OCI-M2 (cell line): Measurements from ENCODE around the gene TPD52L2.
"Not testable (repeated sequence)": the region's sequence is repeated elsewhere in the genome, so short reads cannot be mapped to it uniquely, and the experiment has no call there.

Source experiments
- DNase-seq: peaks from one replicate; lab custom pipeline; 2025; ENCODE audit not compliant: unreplicated experiment; lab: John Stamatoyannopoulos, UW

Gene TPD52L2

DNA sequence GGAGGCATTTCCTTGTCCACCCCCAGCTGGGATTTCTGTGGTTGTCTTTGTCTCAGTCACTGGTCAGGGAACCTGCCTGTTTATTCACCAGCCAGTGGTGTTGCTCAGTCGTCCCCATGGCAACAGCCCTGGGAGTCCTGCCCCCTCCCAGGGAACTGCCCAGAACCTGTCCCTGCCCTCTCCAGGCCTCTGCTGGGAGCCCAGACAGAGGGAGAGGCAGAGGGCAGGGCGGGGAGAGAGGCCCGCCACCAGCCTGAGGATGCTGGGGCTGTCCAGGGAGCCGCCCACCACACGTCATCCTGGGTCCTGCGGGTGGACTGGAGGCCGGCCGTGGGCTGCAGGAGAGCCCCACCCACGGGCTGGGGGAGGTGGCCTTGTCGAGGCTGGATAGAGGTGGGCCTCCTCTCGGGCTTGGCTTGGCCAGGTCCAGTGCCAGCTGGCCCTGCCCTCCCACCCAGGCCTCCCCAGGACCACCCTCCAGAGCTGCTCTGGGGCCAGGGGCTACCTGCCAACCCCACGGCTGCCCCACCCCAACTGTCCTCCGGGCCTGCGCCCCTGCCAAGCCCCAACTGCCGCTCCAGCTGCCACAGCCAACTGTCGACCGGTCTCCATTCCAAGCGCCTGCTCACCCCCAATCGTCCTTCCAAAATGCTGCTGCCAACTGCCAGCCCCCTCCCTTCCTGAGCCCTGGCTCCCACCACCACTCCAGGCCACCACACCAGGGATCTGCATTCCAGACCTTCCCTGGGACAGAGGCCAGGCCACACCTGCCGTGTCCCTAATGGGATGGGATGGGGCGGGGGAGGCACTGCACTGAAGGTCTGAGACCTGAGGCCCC, 29.8 kb upstream of the TPD52L2 start:
- DNase-seq: no peak

- DNase-seq: no peak
These were observed 28.4 kb upstream of the TPD52L2 start for GRCh38 chr20:63836458-63837344.

DNA sequence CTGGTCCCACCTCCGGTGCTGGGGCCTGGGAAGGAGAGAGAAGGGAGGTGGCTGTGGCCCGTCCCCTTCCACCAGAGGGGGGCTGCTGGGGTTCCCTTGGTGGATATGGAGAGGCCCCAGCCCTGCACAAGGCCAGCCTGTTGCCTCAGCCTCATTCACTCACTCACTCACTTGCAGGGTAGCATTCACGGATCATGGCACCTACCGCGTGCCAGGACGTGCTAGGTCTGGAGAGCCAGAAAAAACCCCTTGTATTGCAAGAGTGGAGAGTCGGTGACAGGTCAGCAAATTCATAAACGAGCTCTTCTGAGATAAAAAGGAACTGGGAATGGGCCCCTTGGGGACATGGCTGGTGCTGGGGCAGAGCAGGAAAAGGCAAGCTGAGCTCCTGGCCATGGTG, 27.6 kb upstream of the TPD52L2 start:
- no peak for DNase-seq

- DNase-seq: no peak
These were observed 25.4 kb upstream of the TPD52L2 start for GRCh38 chr20:63839620-63840019.

- DNase-seq: no peak
These were observed 24.7 kb upstream of the TPD52L2 start for GRCh38 chr20:63840405-63840828.

DNA sequence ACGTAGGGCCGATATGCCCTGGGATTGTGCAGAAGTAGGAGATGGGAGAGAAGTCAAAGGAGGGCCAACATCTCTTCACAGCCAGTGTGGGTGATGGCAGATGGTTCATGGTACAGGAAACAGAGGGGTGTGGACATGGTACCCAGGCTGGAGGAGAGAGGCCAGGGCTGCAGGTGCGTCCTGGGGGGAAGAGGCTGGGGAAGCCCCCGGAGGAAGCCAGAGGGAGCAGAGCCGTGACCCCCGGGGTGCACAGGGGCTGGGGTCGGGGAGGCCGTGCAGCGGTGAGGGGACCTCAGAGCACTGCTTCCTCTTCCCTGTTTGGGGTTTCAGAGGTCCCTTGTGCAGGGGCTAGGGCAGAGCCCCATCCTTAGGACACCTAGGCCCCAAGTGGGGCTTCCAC, 22.8 kb upstream of the TPD52L2 start:
- DNase-seq: no peak

- no peak for DNase-seq
These were observed 21.8 kb upstream of the TPD52L2 start for GRCh38 chr20:63843222-63843621.

GRCh38 chr20:63843778-63844177, 21.3 kb upstream of the TPD52L2 start:
- no peak for DNase-seq

DNA sequence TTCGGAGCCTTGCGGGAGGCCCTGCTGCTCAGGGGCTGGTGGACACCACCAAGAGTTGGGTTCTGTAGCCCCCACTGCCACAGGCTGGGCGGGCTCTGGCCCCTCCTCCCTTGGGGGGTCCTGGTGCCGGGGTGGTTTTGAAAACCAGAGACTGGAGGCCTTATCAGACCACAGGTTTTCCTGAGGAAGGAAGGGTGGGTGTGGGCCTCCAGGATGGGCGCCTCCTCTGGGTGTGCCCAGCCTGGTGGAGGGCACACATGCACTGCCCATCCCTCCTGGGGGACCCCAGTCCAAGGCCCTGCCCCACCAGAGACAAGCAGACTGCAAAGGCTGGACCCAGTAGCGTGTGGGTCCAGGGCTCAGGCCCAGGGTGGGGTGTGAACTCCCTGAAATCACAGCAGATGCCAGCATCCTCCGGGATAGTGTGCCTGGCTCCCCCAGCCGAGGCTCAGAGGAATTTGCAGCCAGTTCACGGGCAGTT, 20.5 kb upstream of the TPD52L2 start:
- no peak for DNase-seq

DNA sequence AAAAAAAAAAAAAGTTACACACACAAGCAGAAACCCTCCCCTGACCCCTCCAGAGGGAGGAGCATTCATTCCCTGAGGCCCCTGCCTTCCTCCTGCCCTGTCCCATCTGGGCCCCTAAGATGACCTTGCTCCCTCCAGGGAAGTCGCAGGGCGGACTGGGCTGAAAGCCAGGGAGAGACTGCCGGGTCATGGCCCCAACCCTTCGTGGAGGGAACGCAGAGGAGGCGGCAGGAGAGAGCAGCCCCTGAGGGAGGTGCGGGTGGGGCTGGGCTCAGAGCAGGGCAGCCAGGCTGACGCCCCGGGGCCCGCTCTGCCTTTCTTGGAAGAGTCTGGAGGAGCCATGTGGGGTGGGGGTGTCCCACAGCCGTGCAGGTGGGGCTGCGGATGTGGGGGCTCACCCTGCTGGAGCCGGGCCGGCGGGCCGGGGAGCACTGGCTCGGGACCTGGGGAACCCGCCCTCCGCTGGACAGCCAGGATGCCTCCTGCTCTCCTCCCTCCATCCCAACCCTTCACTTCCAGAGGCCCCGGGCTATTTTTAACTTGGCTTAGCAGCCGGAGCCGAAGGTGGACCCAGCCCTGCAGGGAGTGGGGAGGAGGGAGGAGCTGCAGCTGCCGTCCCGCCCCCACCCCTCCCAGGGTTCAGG, 18.8 kb upstream of the TPD52L2 start:
- DNase-seq: no peak

DNA sequence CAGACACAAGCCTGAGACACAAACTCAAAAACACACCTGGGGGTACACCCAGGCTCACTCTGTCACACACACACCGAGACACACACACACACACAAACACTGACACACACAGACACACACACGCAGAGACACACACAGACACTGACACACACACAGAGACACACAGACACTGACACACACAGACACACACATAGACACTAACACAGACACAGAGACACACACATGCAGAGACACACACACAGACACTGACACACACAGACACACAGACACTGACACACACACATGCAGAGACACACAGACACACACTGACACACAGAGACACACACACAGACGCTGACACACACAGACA, 18.2 kb upstream of the TPD52L2 start:
- DNase-seq: no peak

GRCh38 chr20:63847237-63848002, 17.6 kb upstream of the TPD52L2 start:
- no peak for DNase-seq

DNA sequence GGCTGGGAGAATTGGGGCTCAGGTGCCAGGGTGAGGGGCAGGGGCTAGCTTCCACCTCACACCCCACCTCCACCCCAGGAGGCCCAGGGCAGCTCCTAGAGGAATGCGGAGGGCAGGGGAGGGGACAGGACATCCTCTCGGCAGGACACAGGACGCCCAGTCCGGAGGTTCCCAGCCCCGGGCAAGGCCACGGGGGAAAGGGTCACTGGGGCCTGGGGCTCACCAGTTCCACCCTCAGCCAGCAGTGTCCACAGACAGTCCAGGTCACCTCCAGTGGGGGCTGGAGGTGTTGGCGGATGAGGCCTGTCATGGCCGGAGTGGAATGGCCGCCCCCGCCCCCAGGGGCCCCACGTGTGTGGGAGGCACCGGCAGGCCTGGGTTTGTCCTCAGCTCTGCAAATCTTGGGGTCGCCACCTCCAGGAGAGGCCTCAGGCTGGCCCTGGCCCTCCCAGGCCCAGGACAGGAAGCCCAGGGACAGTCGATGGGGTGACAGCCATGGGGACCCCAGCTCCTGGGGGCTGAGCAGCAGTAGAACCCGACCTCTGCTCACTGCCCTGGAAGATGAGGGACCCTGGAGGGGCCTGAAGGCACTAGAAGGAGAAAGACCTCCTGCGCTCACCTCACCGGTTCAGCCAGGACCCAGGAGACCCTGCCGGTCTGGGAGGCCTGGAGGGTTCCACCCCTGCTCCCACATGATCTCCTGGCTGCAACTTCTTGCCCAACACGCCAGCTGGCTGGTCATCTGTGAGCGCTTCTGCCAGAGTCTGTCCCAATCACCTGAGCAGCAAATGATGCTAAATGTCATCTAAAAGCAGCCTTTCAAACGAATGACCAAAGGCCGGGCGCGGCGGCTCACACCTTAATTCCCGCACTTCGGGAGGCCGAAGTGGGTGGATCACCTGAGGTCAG, 16.8 kb upstream of the TPD52L2 start:
- no peak for DNase-seq

GRCh38 chr20:63850689-63851547, 14.2 kb upstream of the TPD52L2 start:
- no peak for DNase-seq

DNA sequence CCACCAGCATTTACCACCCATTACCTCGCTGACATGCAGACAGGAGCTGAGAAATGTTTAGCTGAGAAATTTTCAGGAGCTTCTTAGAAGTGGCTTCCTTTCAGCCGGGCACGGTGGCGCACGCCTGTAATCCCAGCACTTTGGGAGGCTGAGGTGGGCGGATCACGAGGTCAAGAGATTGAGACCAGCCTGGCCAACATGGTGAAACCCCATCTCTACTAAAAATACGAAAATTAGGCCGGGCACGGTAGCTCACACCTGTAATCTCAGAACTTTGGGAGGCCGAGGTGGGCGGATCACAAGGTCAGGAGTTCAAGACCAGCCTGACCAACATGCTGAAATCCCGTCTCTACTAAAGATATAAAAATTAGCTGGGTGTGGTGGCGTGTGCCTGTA, 13.5 kb upstream of the TPD52L2 start:
- DNase-seq: not testable (repeated sequence)

DNA sequence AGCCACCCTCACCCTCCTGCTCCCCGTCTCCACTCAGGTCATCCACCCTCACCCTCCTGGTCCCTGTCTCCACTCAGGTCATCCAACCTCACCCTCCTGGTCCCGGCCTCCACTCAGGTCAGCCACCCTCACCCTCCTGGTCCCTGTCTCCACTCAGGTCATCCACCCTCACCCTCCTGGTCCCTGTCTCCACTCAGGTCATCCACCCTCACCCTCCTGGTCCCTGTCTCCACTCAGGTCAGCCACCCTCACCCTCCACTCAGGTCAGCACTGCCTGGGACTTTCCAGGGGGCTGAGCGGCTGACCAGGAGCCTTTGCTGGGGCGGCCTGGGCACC, 11.4 kb upstream of the TPD52L2 start:
- not testable (repeated sequence) for DNase-seq

GRCh38 chr20:63854069-63854765, 10.9 kb upstream of the TPD52L2 start:
- no peak for DNase-seq

DNA sequence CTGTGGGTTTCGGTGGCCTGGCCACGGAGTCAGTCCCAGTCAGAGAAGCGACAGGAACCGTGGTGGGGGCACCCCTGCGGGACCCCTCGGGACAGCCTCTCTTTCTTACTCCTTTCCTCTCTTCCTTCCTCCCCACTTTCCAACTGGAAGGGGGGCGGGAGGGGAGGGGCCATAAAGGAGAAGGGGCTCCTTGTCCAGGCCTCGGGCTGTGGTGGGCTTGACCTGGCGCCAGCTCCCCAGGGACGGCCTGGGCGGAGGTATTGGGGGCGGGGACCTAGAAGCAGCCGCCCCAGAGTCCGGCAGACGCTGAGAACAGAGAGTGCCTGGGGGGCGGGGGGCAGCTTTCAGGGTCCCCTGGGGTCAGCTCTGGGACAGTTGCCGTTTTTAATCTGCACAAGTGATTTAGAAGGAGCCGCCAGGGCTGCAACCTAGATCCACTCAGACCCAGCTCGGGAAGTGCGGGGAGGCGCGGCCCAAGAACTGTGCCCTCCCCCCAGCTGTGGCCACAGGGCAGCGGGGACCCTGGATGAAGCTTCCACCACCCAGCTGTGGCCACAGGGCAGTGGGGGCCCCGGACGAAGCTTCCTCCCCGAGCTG, 10.2 kb upstream of the TPD52L2 start:
- DNase-seq: no peak
